OCI-LY1 (cell line): ENCODE data around the gene C2CD4D.

Source experiments
- CTCF ChIP-seq: fragments of 200-600 bp; sonication (generic), shearing (Covaris generic); IDR thresholded peaks from 2 replicates; pipeline ENCODE4 v1.5.1; 2017; ENCODE audit warnings: mild to moderate bottlenecking, antibody characterized with exemption, low read length, moderate library complexity, mixed read lengths
- EZH2 ChIP-seq: fragments of 200-600 bp; sonication (generic), shearing (Covaris generic); IDR thresholded peaks from 2 replicates; pipeline ENCODE4 v1.8.0; 2017; ENCODE audit warnings: borderline replicate concordance, mixed run types, mild to moderate bottlenecking, antibody characterized with exemption, low read length, moderate library complexity, mixed read lengths

DNA sequence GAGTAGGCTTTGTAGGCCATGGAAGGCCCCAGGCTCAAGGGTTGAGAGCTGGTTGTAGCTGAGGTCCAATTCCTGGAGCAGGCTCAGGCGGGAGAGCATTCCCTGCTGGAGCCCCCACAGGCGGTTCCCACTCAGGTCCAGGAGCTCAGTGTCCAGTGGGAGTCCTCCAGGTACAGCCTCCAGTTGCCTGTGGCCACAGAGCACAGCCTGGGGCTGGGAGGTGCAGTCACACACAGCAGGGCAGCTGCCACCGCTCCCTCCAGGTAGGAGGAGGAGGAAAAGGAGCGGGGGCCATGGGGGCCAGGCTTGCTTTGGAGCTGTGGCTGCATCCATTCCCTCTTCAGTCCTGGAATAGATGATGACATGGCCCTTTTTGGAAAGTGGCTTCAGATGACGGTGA lies 37.2 kb downstream of the C2CD4D start:
- TF ChIP-seq CTCF: no peak
- TF ChIP-seq EZH2: no peak
